ENCODE data around the gene KLHL14. TPM values are rescaled to one million over a fixed set of nuclear protein-coding genes. Genes with fewer than 3 reads are reported as not detected.

KLHL14 gene
- total RNA-seq, 1 donor from 2014 or later = 0.98 TPM

DNA sequence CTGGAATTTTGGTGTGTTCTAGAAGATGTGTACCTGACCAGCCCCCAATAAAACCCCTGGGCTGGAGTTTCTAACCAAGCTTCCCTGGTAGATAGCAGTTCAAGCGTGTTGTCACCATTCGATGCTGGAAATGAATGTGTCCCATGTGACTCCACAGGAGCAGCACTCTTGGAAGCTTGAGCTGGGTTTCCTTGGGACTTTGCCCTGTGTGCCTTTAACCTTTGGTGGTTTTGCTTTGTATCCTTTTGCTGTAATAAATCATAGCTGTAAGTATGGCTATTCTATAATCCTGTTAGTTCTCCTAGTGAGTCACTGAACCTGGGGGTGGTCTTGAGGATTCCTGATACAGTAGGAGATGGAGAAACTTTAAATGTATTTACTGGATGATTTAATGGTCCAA lies 65.2 kb downstream of the KLHL14 start:
- Histone ChIP-seq H3K4me3 (no peak overlapping the region), H3K4me1 (no peaks in the 10 kb centered on the region), H3K36me3 (no peaks in the 10 kb centered on the region), H3K27ac (no peak overlapping the region), H3K9me3 (no peaks in the 10 kb centered on the region), H3K27me3 (no peaks in the 10 kb centered on the region)
- intact Hi-C loops (cut with DNase I) = no loop called here
- no peak for DNase-seq (ENCODE audit: extremely low spot score in 2 of 2)
- TF ChIP-seq POLR2AphosphoS5 (IDR thresholded peaks at IDR 0.05; ENCODE audit: insufficient read depth in 1 of 2, low read depth in 1 of 2) (no peak), POLR2A (IDR thresholded peaks at IDR 0.05) (no peak)
- TF ChIP-seq, protein P1, sequence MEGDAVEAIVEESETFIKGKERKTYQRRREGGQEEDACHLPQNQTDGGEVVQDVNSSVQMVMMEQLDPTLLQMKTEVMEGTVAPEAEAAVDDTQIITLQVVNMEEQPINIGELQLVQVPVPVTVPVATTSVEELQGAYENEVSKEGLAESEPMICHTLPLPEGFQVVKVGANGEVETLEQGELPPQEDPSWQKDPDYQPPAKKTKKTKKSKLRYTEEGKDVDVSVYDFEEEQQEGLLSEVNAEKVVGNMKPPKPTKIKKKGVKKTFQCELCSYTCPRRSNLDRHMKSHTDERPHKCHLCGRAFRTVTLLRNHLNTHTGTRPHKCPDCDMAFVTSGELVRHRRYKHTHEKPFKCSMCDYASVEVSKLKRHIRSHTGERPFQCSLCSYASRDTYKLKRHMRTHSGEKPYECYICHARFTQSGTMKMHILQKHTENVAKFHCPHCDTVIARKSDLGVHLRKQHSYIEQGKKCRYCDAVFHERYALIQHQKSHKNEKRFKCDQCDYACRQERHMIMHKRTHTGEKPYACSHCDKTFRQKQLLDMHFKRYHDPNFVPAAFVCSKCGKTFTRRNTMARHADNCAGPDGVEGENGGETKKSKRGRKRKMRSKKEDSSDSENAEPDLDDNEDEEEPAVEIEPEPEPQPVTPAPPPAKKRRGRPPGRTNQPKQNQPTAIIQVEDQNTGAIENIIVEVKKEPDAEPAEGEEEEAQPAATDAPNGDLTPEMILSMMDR (IDR thresholded peaks at IDR 0.05) = no peak

DNA sequence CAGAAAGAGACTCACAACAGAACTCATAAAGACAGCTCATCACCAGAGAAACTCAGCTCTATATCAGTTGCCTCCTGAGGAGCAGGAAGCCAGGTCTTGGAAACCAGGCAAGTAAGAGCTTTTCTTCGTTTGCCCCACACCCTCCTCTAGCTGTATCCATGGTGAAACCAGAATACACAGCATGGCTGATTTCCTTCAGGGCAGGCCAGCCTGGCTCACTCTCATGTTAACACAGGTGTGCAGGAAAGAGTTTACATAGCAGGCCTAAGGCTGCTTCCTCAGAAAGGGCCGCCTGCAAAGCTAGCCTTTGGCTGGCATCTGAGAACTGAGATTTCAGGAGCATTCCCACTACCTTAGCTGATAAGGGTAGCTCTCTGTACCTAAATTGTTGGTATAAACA lies 65.7 kb downstream of the KLHL14 start:
- H3K4me1 ChIP-seq = no peaks in the 10 kb centered on the region
- no peak overlapping the region for H3K4me3 ChIP-seq
- no peaks in the 10 kb centered on the region for H3K36me3 ChIP-seq
- no peaks in the 10 kb centered on the region for H3K27me3 ChIP-seq
- intact Hi-C loops (cut with DNase I) = no loop called here
- H3K9me3 ChIP-seq = no peaks in the 10 kb centered on the region
- H3K27ac ChIP-seq = no peak overlapping the region
- TF ChIP-seq POLR2AphosphoS5 (IDR thresholded peaks at IDR 0.05; ENCODE audit: insufficient read depth in 1 of 2, low read depth in 1 of 2) = no peak
- TF ChIP-seq, protein P1 (IDR thresholded peaks at IDR 0.05) = no peak
- no peak for TF ChIP-seq POLR2A (IDR thresholded peaks at IDR 0.05)
- no peak for DNase-seq (ENCODE audit: extremely low spot score in 2 of 2)

DNA sequence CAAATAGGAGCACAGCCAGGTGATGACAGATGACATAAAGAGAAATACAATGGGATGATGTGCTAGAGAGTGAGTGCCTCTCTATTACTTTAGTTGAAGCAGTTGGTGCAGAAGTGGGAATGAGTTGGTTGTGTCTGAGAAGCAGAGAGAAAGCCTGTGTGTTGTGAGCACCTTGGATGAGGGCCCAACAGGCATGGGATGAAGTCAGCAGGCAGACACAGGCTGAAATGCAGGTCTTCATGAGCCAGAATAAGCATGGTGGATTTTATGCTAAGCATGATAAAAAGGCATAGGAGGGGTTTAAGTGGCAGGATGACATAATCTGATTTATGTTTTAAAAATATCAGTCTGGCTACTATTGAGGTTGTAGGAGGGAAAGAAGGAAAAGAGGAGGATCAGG lies 71.5 kb downstream of the KLHL14 start:
- H3K27ac ChIP-seq = no peak overlapping the region
- H3K36me3 ChIP-seq = no peaks in the 10 kb centered on the region
- intact Hi-C loops (cut with DNase I) = no loop called here
- TF ChIP-seq POLR2A (IDR thresholded peaks at IDR 0.05) (no peak), POLR2AphosphoS5 (IDR thresholded peaks at IDR 0.05; ENCODE audit: insufficient read depth in 1 of 2, low read depth in 1 of 2) (no peak)
- no peak overlapping the region for H3K4me3 ChIP-seq
- H3K9me3 ChIP-seq = no peaks in the 10 kb centered on the region
- no peaks in the 10 kb centered on the region for H3K4me1 ChIP-seq
- no peak for DNase-seq (ENCODE audit: extremely low spot score in 2 of 2)
- no peaks in the 10 kb centered on the region for H3K27me3 ChIP-seq

DNA sequence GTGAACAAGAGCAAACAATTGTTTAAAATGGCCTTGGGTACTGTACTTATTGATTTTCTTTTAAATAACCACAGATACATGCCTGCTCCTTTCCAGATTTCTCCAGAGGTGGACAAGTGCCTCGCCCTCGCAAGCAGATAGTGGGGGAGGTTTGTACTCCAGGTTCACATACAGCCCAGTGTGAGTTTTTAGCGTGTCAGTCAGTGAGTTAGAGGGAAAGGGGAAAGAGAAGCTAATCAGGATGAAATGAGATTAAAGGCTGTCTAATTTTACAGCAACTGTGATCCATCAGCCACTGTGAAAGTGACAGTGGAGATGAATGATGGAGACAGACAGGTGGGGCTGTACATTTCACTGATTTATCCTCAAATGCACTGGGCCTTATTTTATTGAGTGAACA lies 74.7 kb downstream of the KLHL14 start:
- Histone ChIP-seq H3K36me3 (no peaks in the 10 kb centered on the region), H3K4me3 (no peak overlapping the region), H3K4me1 (no peaks in the 10 kb centered on the region), H3K27ac (no peak overlapping the region), H3K9me3 (no peaks in the 10 kb centered on the region), H3K27me3 (no peaks in the 10 kb centered on the region)
- no peak for DNase-seq (ENCODE audit: extremely low spot score in 2 of 2)
- no peak for TF ChIP-seq POLR2AphosphoS5 (IDR thresholded peaks at IDR 0.05; ENCODE audit: insufficient read depth in 1 of 2, low read depth in 1 of 2)
- TF ChIP-seq POLR2A (IDR thresholded peaks at IDR 0.05) = no peak
- TF ChIP-seq, protein P1 (IDR thresholded peaks at IDR 0.05) = no peak
- intact Hi-C loops (cut with DNase I) = no loop called here

DNA sequence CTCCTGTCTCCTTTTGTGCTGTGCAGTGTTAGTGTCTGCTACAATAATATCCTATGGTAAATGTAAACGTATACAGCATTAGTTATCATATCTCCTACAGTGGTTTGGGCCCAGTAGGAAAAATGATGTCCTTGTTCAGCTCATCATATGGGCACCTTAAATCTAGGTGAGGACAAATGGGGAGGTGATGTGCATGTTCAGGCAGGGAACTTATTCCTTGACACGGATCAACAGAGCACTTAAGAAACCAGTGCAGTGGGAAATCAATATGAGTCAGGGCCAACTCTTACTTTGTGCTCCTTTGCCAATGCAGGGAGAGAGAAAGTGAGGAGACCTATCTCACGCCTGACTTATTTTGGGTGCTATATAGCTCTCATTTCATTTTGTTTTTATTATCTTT lies 76.4 kb downstream of the KLHL14 start:
- Histone ChIP-seq H3K36me3 (no peaks in the 10 kb centered on the region), H3K4me1 (no peaks in the 10 kb centered on the region), H3K27ac (no peak overlapping the region), H3K27me3 (no peaks in the 10 kb centered on the region), H3K9me3 (no peaks in the 10 kb centered on the region), H3K4me3 (no peak overlapping the region)
- DNase-seq (ENCODE audit: extremely low spot score in 2 of 2) = no peak
- intact Hi-C loops (cut with DNase I) = no loop called here
- no peak for TF ChIP-seq POLR2AphosphoS5 (IDR thresholded peaks at IDR 0.05; ENCODE audit: insufficient read depth in 1 of 2, low read depth in 1 of 2)
- TF ChIP-seq, protein P1 (IDR thresholded peaks at IDR 0.05) = no peak
- TF ChIP-seq POLR2A (IDR thresholded peaks at IDR 0.05) = no peak
